H1 (cell line): Measurements from ENCODE around the gene VWF. TPM values are rescaled to one million over a fixed set of nuclear protein-coding genes. Genes with fewer than 3 reads are reported as not detected.

ENCODE experiments used
- CTCF ChIA-PET: fragments of 300-600 bp; sonication (Branson Sonifier 250); formaldehyde crosslinking; loops from one replicate; lab custom pipeline; 2021; ENCODE audit not compliant: partially characterized antibody; lab: Charles Lee
- POLR2A ChIA-PET: fragments of 300-600 bp; sonication (Branson Sonifier 250); formaldehyde crosslinking; loops from one replicate; lab custom pipeline; 2021; ENCODE audit warnings: inconsistent platforms; ENCODE audit not compliant: partially characterized antibody; lab: Charles Lee
- DNase-seq, 2 experiments: peaks; one replicate each; pipeline versions ENCODE4 v3.0.0 to v3.0.0-alpha.2; 2010 to 2022; ENCODE audit warnings: low spot score in 2 of 2, low read depth in 1 of 2, mixed read lengths in 1 of 2
- FAIRE-seq: peaks from 2 replicates; lab custom pipeline; 2011; peaks lifted over from hg19 to GRCh38; lab: Jason Lieb, UNC
- H2AFZ ChIP-seq: 2 replicates; pipeline ENCODE4 v1.8.1; 2012; ENCODE audit warnings: low read length, inconsistent platforms
- H2AK5ac ChIP-seq: 2 replicates; pipeline ENCODE4 v1.6.1; 2013; ENCODE audit warnings: low read depth, low read length
- H2BK120ac ChIP-seq: replicated peaks from 2 replicates; pipeline ENCODE3; 2013; ENCODE audit warnings: low read depth, low read length, inconsistent platforms
- H2BK12ac ChIP-seq: 2 replicates; pipeline ENCODE4 v1.6.1; 2013; ENCODE audit warnings: low read depth, low read length
- H2BK15ac ChIP-seq: 2 replicates; pipeline ENCODE4 v1.6.1; 2013; ENCODE audit warnings: low read length
- H2BK20ac ChIP-seq: 2 replicates; pipeline ENCODE4 v1.6.1; 2013; ENCODE audit warnings: low read length
- H2BK5ac ChIP-seq: 2 replicates; pipeline ENCODE4 v1.6.1; 2013; ENCODE audit warnings: low read depth, low read length
- H3K14ac ChIP-seq: 2 replicates; pipeline ENCODE4 v1.6.1; 2013; ENCODE audit warnings: inconsistent platforms; ENCODE audit not compliant: insufficient read length
- H3K18ac ChIP-seq: 2 replicates; pipeline ENCODE4 v1.6.1; 2013; ENCODE audit warnings: low read length; ENCODE audit errors: extremely low read depth
- H3K23ac ChIP-seq: 2 replicates; pipeline ENCODE4 v1.6.1; 2013; ENCODE audit warnings: inconsistent platforms; ENCODE audit not compliant: insufficient read length
- H3K23me2 ChIP-seq: 2 replicates; pipeline ENCODE4 v1.6.1; 2013; ENCODE audit warnings: low read depth, low read length
- H3K27ac ChIP-seq: 2 replicates; pipeline ENCODE4 v1.6.1; 2011; ENCODE audit warnings: low read depth, low read length, inconsistent platforms
- H3K27me3 ChIP-seq, 4 experiments: replicated peaks in 1 of 4; 1 replicate in 1 of 4; 2 replicates in 3 of 4; pipeline versions ENCODE4 v1.6.1 to v1.8.1; 2011 to 2013; ENCODE audit warnings: low read length in 3 of 4, mild to moderate bottlenecking in 3 of 4, inconsistent platforms in 2 of 4, mixed read lengths in 2 of 4, moderate library complexity in 1 of 4; ENCODE audit not compliant: control insufficient read depth in 3 of 4, insufficient read depth in 3 of 4; ENCODE audit errors: extremely low read depth in 1 of 4
- H3K36me3 ChIP-seq, 4 experiments: 2 replicates each; pipeline versions ENCODE4 v1.6.1 to v1.8.1; 2011 to 2013; ENCODE audit warnings: mild to moderate bottlenecking in 4 of 4, low read length in 3 of 4, moderate library complexity in 2 of 4, control low read depth in 1 of 4, inconsistent platforms in 1 of 4; ENCODE audit not compliant: insufficient read depth in 4 of 4, control insufficient read depth in 2 of 4
- H3K4ac ChIP-seq: replicated peaks from 2 replicates; pipeline ENCODE3; 2013; ENCODE audit warnings: low read length, low read depth, mixed read lengths, inconsistent platforms; ENCODE audit not compliant: insufficient read length
- H3K4me1 ChIP-seq, 4 experiments: replicated peaks in 1 of 4; 1 replicate in 1 of 4; 2 replicates in 3 of 4; pipeline versions ENCODE4 v1.6.1 to v1.8.1; 2011 to 2013; ENCODE audit warnings: low read length in 3 of 4, inconsistent platforms in 2 of 4, mixed read lengths in 1 of 4; ENCODE audit not compliant: insufficient read depth in 4 of 4, control insufficient read depth in 3 of 4
- H3K4me2 ChIP-seq, 2 experiments: 2 replicates each; pipeline versions ENCODE4 v1.6.1 to v1.8.1; 2011 to 2013; ENCODE audit warnings: low read depth in 2 of 2, low read length in 2 of 2, control low read depth in 1 of 2, inconsistent platforms in 1 of 2, mild to moderate bottlenecking in 1 of 2; ENCODE audit not compliant: insufficient read depth in 1 of 2
- H3K4me3 ChIP-seq, 4 experiments: fragments of 200-600, 300-600 bp in 1 of 4; sonication (generic), shearing (Covaris generic), sonication (Bioruptor Twin) in 1 of 4; 2 replicates each; pipeline versions ENCODE4 v1.5.1 to v1.8.1; 2011 to 2016; ENCODE audit warnings: low read length in 4 of 4, low read depth in 3 of 4, control low read depth in 2 of 4, inconsistent platforms in 2 of 4, mild to moderate bottlenecking in 2 of 4, mixed read lengths in 1 of 4, moderate library complexity in 1 of 4; ENCODE audit not compliant: insufficient read depth in 2 of 4; ENCODE audit errors: extremely low read depth in 1 of 4
- H3K56ac ChIP-seq: replicated peaks from 2 replicates; pipeline ENCODE3; 2013; ENCODE audit warnings: low read depth, mild to moderate bottlenecking, mixed read lengths, low read length, inconsistent platforms; ENCODE audit not compliant: insufficient read length
- H3K79me1 ChIP-seq: 2 replicates; pipeline ENCODE4 v1.6.1; 2013; ENCODE audit warnings: low read depth, low read length, control low read depth
- H3K79me2 ChIP-seq, 2 experiments: 2 replicates each; pipeline versions ENCODE4 v1.6.1 to v1.8.1; 2012 to 2013; ENCODE audit warnings: low read length in 2 of 2, mild to moderate bottlenecking in 2 of 2, inconsistent platforms in 1 of 2; ENCODE audit not compliant: insufficient read depth in 2 of 2, control insufficient read depth in 1 of 2
- H3K9ac ChIP-seq, 4 experiments: replicated peaks in 1 of 4; 1 replicate in 1 of 4; 2 replicates in 3 of 4; pipeline versions ENCODE4 v1.6.1 to v1.8.1; 2011 to 2013; ENCODE audit warnings: low read depth in 3 of 4, low read length in 3 of 4, control low read depth in 2 of 4, mild to moderate bottlenecking in 2 of 4, moderate library complexity in 2 of 4, inconsistent platforms in 1 of 4; ENCODE audit errors: extremely low read depth in 1 of 4
- H3K9me3 ChIP-seq, 2 experiments: 2 replicates each; pipeline versions ENCODE4 v1.6.1 to v1.8.1; 2012 to 2013; ENCODE audit warnings: mild to moderate bottlenecking in 2 of 2, moderate library complexity in 2 of 2, control low read depth in 1 of 2, inconsistent platforms in 1 of 2, low read depth in 1 of 2, low read length in 1 of 2, mixed read lengths in 1 of 2; ENCODE audit not compliant: insufficient read depth in 2 of 2
- H4K20me1 ChIP-seq, 2 experiments: replicated peaks in 1 of 2; 2 replicates each; pipeline versions ENCODE3 to v1.8.1; 2011 to 2013; ENCODE audit warnings: inconsistent platforms in 2 of 2, low read length in 2 of 2, mild to moderate bottlenecking in 1 of 2; ENCODE audit not compliant: insufficient read depth in 2 of 2, control insufficient read depth in 1 of 2
- H4K5ac ChIP-seq: 2 replicates; pipeline ENCODE4 v1.6.1; 2013; ENCODE audit warnings: low read length, low read depth, mixed read lengths, inconsistent platforms; ENCODE audit not compliant: insufficient read length
- H4K8ac ChIP-seq: 2 replicates; pipeline ENCODE4 v1.8.0; 2013; ENCODE audit warnings: mild to moderate bottlenecking, moderate library complexity, low read length, inconsistent platforms; ENCODE audit not compliant: insufficient read depth; ENCODE audit errors: extremely low read depth
- H4K91ac ChIP-seq: replicated peaks from 2 replicates; pipeline ENCODE3; 2013; ENCODE audit warnings: low read length, mixed read lengths, inconsistent platforms; ENCODE audit not compliant: insufficient read length
- CBX8 ChIP-seq: fragments of 300-800, 300-1000 bp; sonication (generic); IDR thresholded peaks from 2 replicates; pipeline ENCODE4 v1.7.1; 2016; ENCODE audit warnings: low read depth, low read length, borderline replicate concordance
- CHD1 ChIP-seq: IDR thresholded peaks from 2 replicates; pipeline ENCODE4 v1.6.1; 2012; ENCODE audit warnings: low read depth, low read length, improper control_type of control experiment
- CREB1 ChIP-seq: IDR thresholded peaks from 2 replicates; pipeline ENCODE4 v1.6.1; 2012; ENCODE audit warnings: inconsistent platforms
- EP300 ChIP-seq, 2 experiments: IDR thresholded peaks; 1 replicate in 1 of 2; 2 replicates in 1 of 2; pipeline ENCODE4 v1.6.1; 2011 to 2012; ENCODE audit warnings: low read depth in 2 of 2, low read length in 2 of 2, mild to moderate bottlenecking in 2 of 2, borderline replicate concordance in 1 of 2, inconsistent platforms in 1 of 2, moderate library complexity in 1 of 2
- GTF2F1 ChIP-seq: IDR thresholded peaks from 2 replicates; pipeline ENCODE4 v1.6.1; 2012; ENCODE audit warnings: low read depth, low read length, improper control_type of control experiment, borderline replicate concordance
- HDAC2 ChIP-seq, 2 experiments: fragments of 300-600 bp in 1 of 2; sonication (generic) in 1 of 2; IDR thresholded peaks; 2 replicates each; pipeline ENCODE4 v1.6.1; 2011 to 2012; ENCODE audit warnings: low read depth in 2 of 2, low read length in 2 of 2, mild to moderate bottlenecking in 2 of 2, moderate library complexity in 2 of 2, borderline replicate concordance in 1 of 2, inconsistent platforms in 1 of 2
- RNF2 ChIP-seq: fragments of 200-900, 300-1000 bp; sonication (generic); IDR thresholded peaks from 2 replicates; pipeline ENCODE4 v1.7.1; 2016; ENCODE audit warnings: borderline replicate concordance, low read depth, mild to moderate bottlenecking, antibody characterized with exemption, low read length; ENCODE audit not compliant: poor library complexity, severe bottlenecking; ENCODE audit errors: missing control alignments
- SIRT6 ChIP-seq: IDR thresholded peaks from one replicate; pipeline ENCODE4 v1.7.1; 2012; ENCODE audit warnings: low read length, inconsistent platforms
- SIX5 ChIP-seq: IDR thresholded peaks from 2 replicates; pipeline ENCODE4 v1.6.1; 2011; ENCODE audit warnings: mild to moderate bottlenecking, low read depth, low read length
- SUZ12 ChIP-seq: fragments of 200-600 bp; sonication (generic); IDR thresholded peaks from 2 replicates; pipeline ENCODE4 v1.6.1; 2012; ENCODE audit warnings: mild to moderate bottlenecking, inconsistent platforms, low read length, moderate library complexity, mixed read lengths
- YY1 ChIP-seq: IDR thresholded peaks from 2 replicates; pipeline ENCODE4 v1.6.1; 2011; ENCODE audit warnings: low read depth, mild to moderate bottlenecking, low read length
- WGBS, 2 experiments: shearing (Covaris generic) in 1 of 2; methylation state at CpG; one replicate each; pipeline versions ENCODE4 v1.1.6 to v1.1.7; 2013 to 2015; ENCODE audit warnings: low lambda C conversion rate in 2 of 2, mixed read lengths in 2 of 2, inconsistent platforms in 1 of 2, low coverage in 1 of 2, missing lambda C conversion rate in 1 of 2; ENCODE audit not compliant: insufficient replicate concordance in 2 of 2, insufficient coverage in 1 of 2, insufficient read length in 1 of 2; ENCODE audit errors: extremely low coverage in 1 of 2, missing lambda C conversion rate in 1 of 2; 5-methylcytosine and 5-hydroxymethylcytosine counted together
- polyA plus RNA-seq, 7 experiments: library from polyadenylated mRNA; depleted of rRNA in 3 of 7; stranded (reverse) in 5 of 7; unstranded in 2 of 7; fragments of >200 nt in 5 of 7; fragments of 200-250 nt in 2 of 7; gene quantifications; 1 replicate in 5 of 7; 2 replicates in 1 of 7; 4 replicates in 1 of 7; pipeline versions ENCODE4 v1.2.1 to v1.2.3, GENCODE V29; 2011 to 2013; ENCODE audit warnings: missing spikeins in 2 of 7, mixed read lengths in 2 of 7
- total RNA-seq: library from RNA; stranded (reverse); fragmentation: NEBNext Ultra II Directional; extraction: Animal tissue kit (Norgen Biotek cat#: 25700); gene quantifications from 2 replicates; pipeline ENCODE4 v1.2.1, GENCODE V29; 2021
- TF ChIP-seq, protein P1 (sequence below): IDR thresholded peaks from 2 replicates; pipeline ENCODE4 v1.6.1; 2011; ENCODE audit warnings: low read length, improper control_type of control experiment

Gene VWF
- total and polyA plus RNA-seq, 2 of the 8 experiments (the other 6 are each of a cell fraction or from before 2014, with no cell fraction given), result 0.39 to 0.60 TPM

DNA sequence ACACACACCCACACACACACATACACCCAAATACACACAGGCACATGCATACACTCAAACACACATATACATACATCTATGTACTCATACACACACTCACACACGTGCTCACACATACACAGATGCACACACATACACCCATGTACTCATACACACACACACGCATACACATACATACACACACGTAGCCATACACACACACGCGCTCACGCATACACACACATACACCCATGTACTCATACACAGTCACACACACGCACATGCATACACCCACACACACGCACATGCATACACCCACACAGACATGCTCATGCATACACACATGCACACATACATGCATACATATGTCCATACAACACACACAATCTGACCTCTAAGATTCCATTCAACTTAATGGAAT is 91.7 kb downstream of the VWF start:
- Histone ChIP-seq H4K5ac (no peak overlapping the region), H3K79me2 (no peaks in the 10 kb centered on the region), H3K23ac (no peak overlapping the region), H4K91ac (no peak overlapping the region), H2BK5ac (no peak overlapping the region), H3K27ac (no peak overlapping the region), H4K20me1 (peaks cover 0 to 3% of the 10 kb centered on the region in 2 experiments), H3K18ac (no peak overlapping the region), H3K4me1 (no peaks in the 10 kb centered on the region), H3K79me1 (no peaks in the 10 kb centered on the region), H2BK15ac (no peak overlapping the region), H3K56ac (no peak overlapping the region), H2BK120ac (no peak overlapping the region), H3K4me2 (no peak overlapping the region), H3K9me3 (peaks cover under 1 to 3% of the 10 kb centered on the region in 2 experiments; a peak in 2 of 4 replicates), H3K14ac (no peak overlapping the region), H4K8ac (no peak overlapping the region), H3K23me2 (peaks cover 4% of the 10 kb centered on the region; the same call in 1 of the 2 replicates), H2BK20ac (no peak overlapping the region), H2AFZ (no peak overlapping the region), H3K9ac (no peak overlapping the region), H2BK12ac (0 out of 2 replicates have a peak overlapping the region, but pooled peaks have one; percentile 2), H3K27me3 (no peaks in the 10 kb centered on the region), H3K4me3 (no peak overlapping the region), H3K36me3 (no peaks in the 10 kb centered on the region; a peak in 1 of 8 replicates), H2AK5ac (no peak overlapping the region), H3K4ac (peak overlapping the region; percentile 72)
- ChIA-PET CTCF (interaction anchor here (1.3 to 20.0 kb wide), 3 partner anchors 42 to 81 kb away, joined by 4 to 412 read pairs (median 6); no protein-coding TSS in a partner anchor), POLR2A (no interaction called here)
- WGBS, 2 experiments, result 84% methylated on average over 8 of the region's 8 CpGs; no CpG with 5 or more reads in 1 of the 2 experiments
- DNase-seq (no peak), FAIRE-seq (no peak)
- TF ChIP-seq CBX8 (no peak), CREB1 (no peak), GTF2F1 (no peak), CHD1 (no peak), RNF2 (no peak), SIRT6 (no peak), HDAC2 (IDR thresholded peaks at IDR 0.05; ENCODE audit: borderline replicate concordance in 1 of 2, low read depth in 2 of 2, low read length in 2 of 2) (no peak), SUZ12 (no peak), EP300 (IDR thresholded peaks at IDR 0.05; ENCODE audit: borderline replicate concordance in 1 of 2, low read depth in 2 of 2, low read length in 2 of 2) (no peak), SIX5 (no peak), YY1 (no peak)
- TF ChIP-seq, protein P1, sequence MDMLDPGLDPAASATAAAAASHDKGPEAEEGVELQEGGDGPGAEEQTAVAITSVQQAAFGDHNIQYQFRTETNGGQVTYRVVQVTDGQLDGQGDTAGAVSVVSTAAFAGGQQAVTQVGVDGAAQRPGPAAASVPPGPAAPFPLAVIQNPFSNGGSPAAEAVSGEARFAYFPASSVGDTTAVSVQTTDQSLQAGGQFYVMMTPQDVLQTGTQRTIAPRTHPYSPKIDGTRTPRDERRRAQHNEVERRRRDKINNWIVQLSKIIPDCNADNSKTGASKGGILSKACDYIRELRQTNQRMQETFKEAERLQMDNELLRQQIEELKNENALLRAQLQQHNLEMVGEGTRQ, result no peak
